Measurements from ENCODE around the gene LRRC74A. TPM values are rescaled to one million over a fixed set of nuclear protein-coding genes. Genes with fewer than 3 reads are reported as not detected.
"Not testable (repeated sequence)": the region's sequence is repeated elsewhere in the genome, so short reads cannot be mapped to it uniquely, and the experiment has no call there.

Gene LRRC74A
- total RNA-seq, 6 experiments from 2014 or later, result not detected

- H3K4me3 ChIP-seq, result no peak overlapping the region
- H3K9me3 ChIP-seq, result no peaks in the 10 kb centered on the region
- DNase-seq, result no peak
- peaks cover 0 to 8% (median 5%) of the 10 kb centered on the region in 4 donors for H3K4me1 ChIP-seq
- intact Hi-C loops (cut with DNase I), result loop anchor here (5.0 to 10.0 kb wide), 2 partner anchors 153 to 156 kb away; no protein-coding TSS in a partner anchor
- 0% methylated on average over 1 of the region's 1 CpG for WGBS (ENCODE audit: insufficient coverage, low coverage, low lambda C conversion rate, missing lambda C conversion rate)
- H3K36me3 ChIP-seq, result no peaks in the 10 kb centered on the region
- no peak for ATAC-seq
- TF ChIP-seq CTCF (IDR thresholded peaks at IDR 0.05) (no peak), POLR2A (IDR thresholded peaks at IDR 0.05) (no peak)
- H3K27ac ChIP-seq, result no peak overlapping the region
- H3K27me3 ChIP-seq, result no peaks in the 10 kb centered on the region
Measured at GRCh38 chr14:76911473-76911872, 85.3 kb downstream of the LRRC74A start.

- not testable (repeated sequence) for H3K27ac ChIP-seq, H3K36me3 ChIP-seq, H3K9me3 ChIP-seq, H3K27me3 ChIP-seq, DNase-seq, H3K4me3 ChIP-seq, ATAC-seq
- H3K4me1 ChIP-seq, result peaks cover 0 to 31% (median 14%) of the 10 kb centered on the region in 4 donors
- WGBS (ENCODE audit: insufficient coverage, low coverage, low lambda C conversion rate, missing lambda C conversion rate), result 57% methylated on average over 1 of the region's 8 CpGs
- intact Hi-C loops (cut with DNase I), result loop anchor here (5.0 to 10.0 kb wide), 2 partner anchors 150 to 153 kb away; no protein-coding TSS in a partner anchor
Measured at GRCh38 chr14:76914533-76915081, 88.4 kb downstream of the LRRC74A start.

- peaks cover 3 to 40% (median 19%) of the 10 kb centered on the region in 4 donors for H3K4me1 ChIP-seq
- WGBS (ENCODE audit: insufficient coverage, low coverage, low lambda C conversion rate, missing lambda C conversion rate), result 84% methylated on average over 13 of the region's 15 CpGs
- no peaks in the 10 kb centered on the region for H3K27me3 ChIP-seq
- H3K36me3 ChIP-seq, result no peaks in the 10 kb centered on the region
- no peak for TF ChIP-seq POLR2A (IDR thresholded peaks at IDR 0.05)
- no peak for TF ChIP-seq CTCF (IDR thresholded peaks at IDR 0.05)
- DNase-seq (no peak), ATAC-seq (no peak)
- H3K4me3 ChIP-seq, result no peak overlapping the region
- intact Hi-C loops (cut with DNase I), result loop anchor here in 1 of 2 donors (10.0 kb wide), 1 partner anchor 149 kb away; no protein-coding TSS in a partner anchor
- H3K27ac ChIP-seq, result no peak overlapping the region
- no peaks in the 10 kb centered on the region for H3K9me3 ChIP-seq
Measured at GRCh38 chr14:76916040-76916715, 90.0 kb downstream of the LRRC74A start.

GRCh38 chr14:76917158-76917596, 91.0 kb downstream of the LRRC74A start:
- Histone ChIP-seq H3K4me3 (no peak overlapping the region), H3K27me3 (no peaks in the 10 kb centered on the region), H3K27ac (no peak overlapping the region), H3K36me3 (no peaks in the 10 kb centered on the region), H3K4me1 (peaks cover 3 to 40% (median 19%) of the 10 kb centered on the region in 4 donors), H3K9me3 (no peaks in the 10 kb centered on the region)
- ATAC-seq (no peak), DNase-seq (no peak)
- 60% methylated on average over 7 of the region's 7 CpGs for WGBS (ENCODE audit: insufficient coverage, low coverage, low lambda C conversion rate, missing lambda C conversion rate)
- TF ChIP-seq CTCF (IDR thresholded peaks at IDR 0.05) (peak; percentile 36 to 62 (median 41)), POLR2A (IDR thresholded peaks at IDR 0.05) (no peak)
- intact Hi-C loops (cut with DNase I), result loop anchor here in 1 of 2 donors (10.0 kb wide), 1 partner anchor 148 kb away; no protein-coding TSS in a partner anchor

- 0% methylated on average over 1 of the region's 7 CpGs for WGBS (ENCODE audit: insufficient coverage, low coverage, low lambda C conversion rate, missing lambda C conversion rate)
- ATAC-seq, result no peak
- intact Hi-C loops (cut with DNase I), result loop anchor here in 1 of 2 donors (10.0 kb wide), 1 partner anchor 147 kb away; no protein-coding TSS in a partner anchor
- Histone ChIP-seq H3K27me3 (no peaks in the 10 kb centered on the region), H3K4me3 (no peak overlapping the region), H3K36me3 (no peaks in the 10 kb centered on the region), H3K4me1 (peaks cover 3 to 40% (median 19%) of the 10 kb centered on the region in 4 donors), H3K27ac (peak overlapping the region; percentile 72 to 82 (median 81)), H3K9me3 (no peaks in the 10 kb centered on the region)
- TF ChIP-seq CTCF (IDR thresholded peaks at IDR 0.05) (no peak), POLR2A (IDR thresholded peaks at IDR 0.05) (no peak)
- no peak for DNase-seq
Measured at GRCh38 chr14:76917745-76918255, 91.6 kb downstream of the LRRC74A start.

All from right lobe of liver (tissue), 6 donors.